IMR-90 (cell line): Measurements from ENCODE around the gene CSDE1. TPM values are rescaled to one million over a fixed set of nuclear protein-coding genes. Genes with fewer than 3 reads are reported as not detected.

Experiments used
- ATAC-seq: fragments of 200-7000 bp; cut with Tn5 transposase; 2 replicates; pipeline ENCODE4 v1.9.1; 2020; ENCODE audit warnings: low read depth, mild to moderate bottlenecking, moderate library complexity
- BruUV-seq: library from RNA; stranded (reverse); fragments of 400-500 nt; replicated peaks from 2 replicates; lab custom pipeline; 2021; lab: Mats Ljungman, UMichigan
- CTCF ChIA-PET: fragments of 300-600 bp; formaldehyde crosslinking; extraction: SDS; loops from one replicate; lab custom pipeline; 2021; ENCODE audit warnings: antibody characterized with exemption; lab: Yijun Ruan, JAX
- POLR2A ChIA-PET: fragments of 300-600 bp; sonication (Branson Sonifier 250); formaldehyde crosslinking; loops from one replicate; lab custom pipeline; 2022; ENCODE audit warnings: antibody characterized with exemption; ENCODE audit not compliant: unreplicated experiment; lab: Charles Lee
- DNase-seq: peaks from one replicate; pipeline ENCODE4 v3.0.0; 2013
- H2AFZ ChIP-seq: replicated peaks from 2 replicates; pipeline ENCODE3; 2013; ENCODE audit warnings: low read length, mild to moderate bottlenecking; ENCODE audit not compliant: poor library complexity
- H2AK5ac ChIP-seq: 2 replicates; pipeline ENCODE4 v1.6.1; 2013; ENCODE audit warnings: low read depth, low read length, inconsistent platforms
- H2AK9ac ChIP-seq: replicated peaks from 2 replicates; pipeline ENCODE3; 2013; ENCODE audit warnings: mild to moderate bottlenecking, low read depth, low read length, moderate library complexity; ENCODE audit not compliant: poor library complexity
- H2BK120ac ChIP-seq: 2 replicates; pipeline ENCODE4 v1.6.1; 2013; ENCODE audit warnings: low read depth, low read length, inconsistent platforms
- H2BK15ac ChIP-seq: 3 replicates; pipeline ENCODE4 v1.6.1; 2013; ENCODE audit warnings: low read depth, low read length, inconsistent platforms
- H2BK20ac ChIP-seq: 2 replicates; pipeline ENCODE4 v1.6.1; 2013; ENCODE audit warnings: low read depth, mild to moderate bottlenecking, inconsistent platforms, low read length, moderate library complexity
- H2BK5ac ChIP-seq: 2 replicates; pipeline ENCODE4 v1.6.1; 2013; ENCODE audit warnings: mild to moderate bottlenecking, low read depth, low read length, inconsistent platforms; ENCODE audit not compliant: poor library complexity, severe bottlenecking
- H3K14ac ChIP-seq: replicated peaks from 2 replicates; pipeline ENCODE4 v1.6.1; 2013; ENCODE audit warnings: low read depth, low read length, inconsistent platforms
- H3K18ac ChIP-seq: 2 replicates; pipeline ENCODE4 v1.6.1; 2013; ENCODE audit warnings: low read depth, low read length, control low read depth
- H3K23ac ChIP-seq: 2 replicates; pipeline ENCODE4 v1.6.1; 2013; ENCODE audit warnings: low read depth, low read length, inconsistent platforms
- H3K27ac ChIP-seq: 2 replicates; pipeline ENCODE4 v1.5.1; 2013; ENCODE audit warnings: mild to moderate bottlenecking, control low read depth, low read length; ENCODE audit not compliant: insufficient read depth
- H3K27me3 ChIP-seq: 2 replicates; pipeline ENCODE4 v1.6.1; 2013; ENCODE audit warnings: low read length; ENCODE audit not compliant: control insufficient read depth, insufficient read depth
- H3K36me3 ChIP-seq: 2 replicates; pipeline ENCODE4 v1.6.1; 2013; ENCODE audit warnings: low read length, mixed read lengths; ENCODE audit not compliant: control insufficient read depth, insufficient read depth
- H3K4ac ChIP-seq: 2 replicates; pipeline ENCODE4 v1.6.1; 2013; ENCODE audit warnings: low read depth, low read length, inconsistent platforms
- H3K4me1 ChIP-seq: 2 replicates; pipeline ENCODE4 v1.6.1; 2013; ENCODE audit warnings: low read length, mixed read lengths; ENCODE audit not compliant: control insufficient read depth, insufficient read depth
- H3K4me2 ChIP-seq: 2 replicates; pipeline ENCODE4 v1.6.1; 2013; ENCODE audit warnings: low read depth, mild to moderate bottlenecking, control low read depth, low read length, moderate library complexity
- H3K4me3 ChIP-seq: 2 replicates; pipeline ENCODE4 v1.5.1; 2013; ENCODE audit warnings: low read depth, mild to moderate bottlenecking, control low read depth, low read length, moderate library complexity; ENCODE audit not compliant: insufficient read depth
- H3K56ac ChIP-seq: 2 replicates; pipeline ENCODE4 v1.6.1; 2013; ENCODE audit warnings: low read length, inconsistent platforms; ENCODE audit not compliant: insufficient read depth; ENCODE audit errors: extremely low read depth
- H3K79me1 ChIP-seq, 2 experiments: 2 replicates each; pipeline ENCODE4 v1.6.1; 2013; ENCODE audit warnings: low read length in 2 of 2, inconsistent platforms in 1 of 2, low read depth in 1 of 2
- H3K9ac ChIP-seq: 2 replicates; pipeline ENCODE4 v1.6.1; 2013; ENCODE audit warnings: low read depth, low read length, control low read depth
- H3K9me1 ChIP-seq: 2 replicates; pipeline ENCODE4 v1.6.1; 2013; ENCODE audit warnings: low read length, inconsistent platforms; ENCODE audit not compliant: insufficient read depth
- H3K9me3 ChIP-seq: 2 replicates; pipeline ENCODE4 v1.6.1; 2013; ENCODE audit warnings: low read length; ENCODE audit not compliant: control insufficient read depth, insufficient read depth
- H4K20me1 ChIP-seq: 2 replicates; pipeline ENCODE4 v1.6.1; 2013; ENCODE audit warnings: low read length, inconsistent platforms; ENCODE audit not compliant: insufficient read depth
- H4K5ac ChIP-seq: 2 replicates; pipeline ENCODE4 v1.6.1; 2013; ENCODE audit warnings: mild to moderate bottlenecking, low read depth, low read length, control low read depth
- H4K8ac ChIP-seq, 2 experiments: 2 replicates each; pipeline ENCODE4 v1.6.1; 2013; ENCODE audit warnings: low read depth in 2 of 2, low read length in 2 of 2, control low read depth in 1 of 2, inconsistent platforms in 1 of 2
- H4K91ac ChIP-seq: 2 replicates; pipeline ENCODE4 v1.6.1; 2013; ENCODE audit warnings: low read depth, low read length, inconsistent platforms; ENCODE audit not compliant: insufficient read depth
- MAZ ChIP-seq: IDR thresholded peaks from 2 replicates; pipeline ENCODE4 v1.6.1; 2012; ENCODE audit warnings: low read depth, mild to moderate bottlenecking, low read length, improper control_type of control experiment, moderate library complexity, borderline replicate concordance
- RFX5 ChIP-seq: IDR thresholded peaks from 2 replicates; pipeline ENCODE4 v1.8.0; 2012; ENCODE audit warnings: low read depth, mild to moderate bottlenecking, low read length, moderate library complexity
- WGBS, 2 experiments: methylation state at CpG; one replicate each; pipeline versions ENCODE4 v1.1.5 to v1.1.7; 2013; ENCODE audit warnings: missing lambda C conversion rate in 2 of 2; ENCODE audit not compliant: insufficient read length in 1 of 2; ENCODE audit errors: extremely low coverage in 2 of 2; 5-methylcytosine and 5-hydroxymethylcytosine counted together
- dilution Hi-C: fragments of 300-500 bp; cut with HindIII; formaldehyde crosslinking; loops from one replicate; pipeline ENCODE4 v1.14.3; 2018; ENCODE audit warnings: low sequenced_read_pairs; ENCODE audit not compliant: unreplicated experiment
- in situ Hi-C: fragments of 300-500 bp; cut with MboI; formaldehyde crosslinking; loops from 3 replicates; pipeline ENCODE4 v1.14.3; 2019; ENCODE audit warnings: low sequenced_read_pairs, inconsistent platforms, mixed read lengths
- intact Hi-C: fragments of 100-400 bp; cut with micrococcal nuclease; formaldehyde crosslinking; loops from 2 replicates; pipeline ENCODE4 v1.10.0; 2022
- polyA plus RNA-seq, 3 experiments: library from polyadenylated mRNA; depleted of rRNA; stranded (reverse); fragments of >200 nt; gene quantifications; 2 replicates each; pipeline ENCODE4 v1.2.3, GENCODE V29; 2012; ENCODE audit warnings: low replicate concordance in 1 of 3
- total RNA-seq: library from RNA; depleted of rRNA; stranded (reverse); fragments of >200 nt; gene quantifications from 2 replicates; pipeline ENCODE4 v1.2.3, GENCODE V29; 2012

Gene CSDE1
- total and polyA plus RNA-seq, 2 of the 4 experiments (the other 2 are of a cell fraction): 190 to 879 TPM

DNA sequence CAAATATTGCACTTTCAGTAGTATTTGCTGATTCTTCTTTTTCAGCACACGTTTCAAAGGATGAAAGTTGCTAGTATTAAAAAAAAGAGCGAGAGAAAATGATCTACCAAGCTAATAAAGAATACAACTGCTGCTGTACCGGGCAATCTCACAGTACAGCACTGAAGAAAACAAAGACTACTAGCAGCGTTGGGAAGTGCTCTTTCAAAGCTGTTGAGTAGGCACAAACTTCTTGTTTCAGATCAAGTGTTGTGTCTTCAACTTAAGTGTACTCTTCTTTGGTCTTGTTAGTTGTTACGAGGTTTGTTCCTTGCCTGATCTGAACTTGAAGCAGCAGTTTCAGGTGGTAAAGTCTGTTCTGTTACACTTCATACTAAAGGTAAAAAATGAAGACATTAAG is 7.9 kb downstream of the CSDE1 start:
- Histone ChIP-seq H4K91ac (no peak overlapping the region), H3K4me2 (no peak overlapping the region), H3K14ac (no peak overlapping the region), H2AK5ac (no peak overlapping the region), H3K9me3 (no peaks in the 10 kb centered on the region), H4K20me1 (peaks cover 91% of the 10 kb centered on the region), H3K9ac (no peak overlapping the region), H2BK5ac (no peak overlapping the region), H3K27ac (no peak overlapping the region), H3K4me3 (no peak overlapping the region), H3K9me1 (peaks cover 7% of the 10 kb centered on the region), H4K5ac (no peak overlapping the region), H3K56ac (no peak overlapping the region), H3K18ac (no peak overlapping the region), H3K4me1 (peaks cover 3% of the 10 kb centered on the region; the same call in 1 of the 2 replicates), H2AK9ac (no peak overlapping the region), H3K23ac (no peak overlapping the region), H2BK20ac (no peak overlapping the region), H3K36me3 (peaks cover 18% of the 10 kb centered on the region), H3K27me3 (no peaks in the 10 kb centered on the region), H2BK120ac (no peak overlapping the region), H3K4ac (no peak overlapping the region), H2BK15ac (no peak overlapping the region), H4K8ac (no peak overlapping the region), H3K79me1 (peaks cover 7 to 29% of the 10 kb centered on the region in 2 experiments; a peak in 3 of 4 replicates), H2AFZ (no peak overlapping the region)
- no peak for ATAC-seq
- intact Hi-C loops (loop anchor here (5.0 kb wide), 1 partner anchor 1223 kb away; no protein-coding TSS in a partner anchor), dilution Hi-C loops (no loop called here), in situ Hi-C loops (loop anchor here (25.0 kb wide), 1 partner anchor 562 kb away; no protein-coding TSS in a partner anchor)
- ChIA-PET CTCF (no interaction called here), POLR2A (no interaction called here)
- BruUV-seq: no TSS peak
- WGBS, 2 experiments: no CpG with 5 or more reads among the region's 5 CpGs
- no peak for DNase-seq
- TF ChIP-seq MAZ (no peak), RFX5 (no peak)
